HG03521 (cell line): ENCODE results near the gene USP28.
"Not testable (repeated sequence)": the region's sequence is repeated elsewhere in the genome, so short reads cannot be mapped to it uniquely, and the experiment has no call there.

Source experiments
- ATAC-seq: cut with Tn5 transposase; IDR thresholded peaks from one replicate; pipeline ENCODE4 v1.9.1; 2021; ENCODE audit warnings: mild to moderate bottlenecking, moderate library complexity; ENCODE audit not compliant: unreplicated experiment

USP28 gene

GRCh38 chr11:113774174-113774503 lies 101.2 kb downstream of the USP28 start:
- ATAC-seq, result no peak

GRCh38 chr11:113773416-113774173 lies 101.8 kb downstream of the USP28 start, which contains the start of gene ZW10:
TSS of gene ZW10 (minus strand) at chr11:113773692. CDS start at chr11:113773666, 26 bp downstream.
- ATAC-seq, result peak; percentile 99

GRCh38 chr11:113773092-113773415 lies 102.3 kb downstream of the USP28 start:
- no peak for ATAC-seq

- ATAC-seq, result no peak
These were observed 103.4 kb downstream of the USP28 start for GRCh38 chr11:113771964-113772363.

- ATAC-seq, result no peak
These were observed 110.7 kb downstream of the USP28 start for GRCh38 chr11:113764527-113765219.

- not testable (repeated sequence) for ATAC-seq
These were observed 112.3 kb downstream of the USP28 start for GRCh38 chr11:113763040-113763439.

GRCh38 chr11:113760241-113760640 lies 115.1 kb downstream of the USP28 start:
- no peak for ATAC-seq

- ATAC-seq, result no peak
These were observed 122.4 kb downstream of the USP28 start for GRCh38 chr11:113752932-113753331.
